Activated CD4-positive, alpha-beta T cell treated with anti-CD3 and anti-CD28 coated beads, Interleukin-2, amount 10 ng/mL, durations not matched to agents 7 days and 5 days (primary cell): ENCODE measurements around the gene APAF1. TPM values are rescaled to one million over a fixed set of nuclear protein-coding genes. Genes with fewer than 3 reads are reported as not detected.
A peak's percentile ranks its signal among the peaks of the same experiment; 100 is the strongest.

Experiments
- CTCF ChIA-PET: fragments of 350-600 bp; sonication (Branson Sonifier 250); formaldehyde crosslinking; loops from one replicate; lab custom pipeline; 2021; ENCODE audit warnings: antibody characterized with exemption; lab: Charles Lee
- POLR2A ChIA-PET: fragments of 350-600 bp; sonication (Branson Sonifier 250); formaldehyde crosslinking; loops from one replicate; lab custom pipeline; 2021; ENCODE audit warnings: antibody characterized with exemption; lab: Charles Lee
- DNase-seq: peaks from one replicate; pipeline ENCODE4 v3.0.0-alpha.2; 2020
- H3K27ac Mint-ChIP-seq: one replicate; pipeline ENCODE4 v1.8.0; 2021; ENCODE audit warnings: mild to moderate bottlenecking, moderate library complexity, mixed read lengths
- H3K27me3 Mint-ChIP-seq: one replicate; pipeline ENCODE4 v1.8.0; 2021; ENCODE audit warnings: mixed read lengths
- H3K36me3 Mint-ChIP-seq: one replicate; pipeline ENCODE4 v1.8.0; 2021; ENCODE audit warnings: low read depth, mixed read lengths
- H3K4me1 Mint-ChIP-seq: one replicate; pipeline ENCODE4 v1.8.0; 2021; ENCODE audit warnings: mixed read lengths
- H3K4me3 Mint-ChIP-seq: one replicate; pipeline ENCODE4 v1.8.0; 2021; ENCODE audit warnings: mild to moderate bottlenecking, moderate library complexity, mixed read lengths
- H3K9me3 Mint-ChIP-seq: one replicate; pipeline ENCODE4 v1.8.0; 2021; ENCODE audit warnings: mixed read lengths
- total RNA-seq, 2 experiments: library from RNA; stranded (reverse); gene quantifications; one replicate each; pipeline ENCODE4 v1.2.3, GENCODE V29; 2021

The APAF1 gene
- total RNA-seq, 2 experiments from 2014 or later = 28.3 to 31.5 TPM

- ChIA-PET POLR2A (interaction anchor here (0.6 kb wide), 1 partner anchor 27 kb away, joined by 3 read pairs; no protein-coding TSS in a partner anchor), CTCF (interaction anchor here (2.9 kb wide), 1 partner anchor 12 kb away, joined by 11 read pairs; no protein-coding TSS in a partner anchor)
- Mint-ChIP-seq H3K36me3 (peaks cover 19% of the 10 kb centered on the region), H3K4me3 (no peak overlapping the region), H3K27ac (no peak overlapping the region), H3K9me3 (no peaks in the 10 kb centered on the region), H3K27me3 (no peaks in the 10 kb centered on the region), H3K4me1 (peaks cover 14% of the 10 kb centered on the region)
- no peak for DNase-seq
These were observed 91.5 kb downstream of the APAF1 start for GRCh38 chr12:98736352-98737321.

- H3K9me3 Mint-ChIP-seq = no peaks in the 10 kb centered on the region
- ChIA-PET CTCF (interaction anchor here (2.9 kb wide), 1 partner anchor 13 kb away, joined by 11 read pairs; no protein-coding TSS in a partner anchor), POLR2A (interaction anchor here (0.6 kb wide), 1 partner anchor 27 kb away, joined by 3 read pairs; no protein-coding TSS in a partner anchor)
- H3K36me3 Mint-ChIP-seq = peaks cover 13% of the 10 kb centered on the region
- DNase-seq = no peak
- no peak overlapping the region for H3K4me3 Mint-ChIP-seq
- no peaks in the 10 kb centered on the region for H3K27me3 Mint-ChIP-seq
- peaks cover 19% of the 10 kb centered on the region for H3K4me1 Mint-ChIP-seq
- H3K27ac Mint-ChIP-seq = no peak overlapping the region
These were observed 92.2 kb downstream of the APAF1 start for GRCh38 chr12:98737322-98737712.

DNA sequence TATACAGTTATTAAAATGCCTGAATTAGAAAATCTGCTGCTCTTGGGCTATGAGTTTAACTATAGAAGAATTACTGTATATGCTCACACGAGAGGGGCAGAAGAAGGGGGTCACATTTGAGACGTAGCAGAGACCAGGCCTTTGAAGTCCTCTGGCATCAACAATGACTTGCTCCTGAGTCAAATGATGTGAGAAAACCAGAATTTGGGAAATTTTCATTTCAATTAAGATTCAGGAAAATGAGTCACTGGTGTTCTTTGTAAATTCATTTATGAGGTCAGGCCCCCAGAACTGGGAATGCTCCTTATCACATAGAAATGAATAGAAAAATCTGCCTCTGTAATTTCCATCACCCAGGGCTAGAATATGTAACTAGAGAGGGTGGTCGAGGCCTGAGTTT lies 92.9 kb downstream of the APAF1 start:
- DNase-seq = no peak
- ChIA-PET POLR2A (no interaction called here), CTCF (interaction anchor here (1.4 kb wide), 1 partner anchor 8 kb away, joined by 3 read pairs; no protein-coding TSS in a partner anchor)
- Mint-ChIP-seq H3K4me3 (no peak overlapping the region), H3K27ac (no peak overlapping the region), H3K36me3 (peaks cover 10% of the 10 kb centered on the region), H3K4me1 (peaks cover 19% of the 10 kb centered on the region), H3K9me3 (no peaks in the 10 kb centered on the region), H3K27me3 (no peaks in the 10 kb centered on the region)

- POLR2A ChIA-PET = no interaction called here
- DNase-seq = no peak
- CTCF ChIA-PET = interaction anchor here (0.6 to 1.4 kb wide), 4 partner anchors 9 to 212 kb away, joined by 3 read pairs; no protein-coding TSS in a partner anchor
- Mint-ChIP-seq H3K4me1 (peaks cover 21% of the 10 kb centered on the region), H3K27me3 (no peaks in the 10 kb centered on the region), H3K27ac (no peak overlapping the region), H3K36me3 (peaks cover 10% of the 10 kb centered on the region), H3K4me3 (no peak overlapping the region), H3K9me3 (no peaks in the 10 kb centered on the region)
These were observed 93.4 kb downstream of the APAF1 start for GRCh38 chr12:98738539-98738938.

- ChIA-PET POLR2A (interaction anchor here (0.9 to 1.0 kb wide), 2 partner anchors 10 to 16 kb away, joined by 3 to 4 read pairs; no protein-coding TSS in a partner anchor), CTCF (interaction anchor here (0.6 to 2.9 kb wide), 8 partner anchors 11 to 61 kb away, joined by 3 to 11 read pairs (median 4); no protein-coding TSS in a partner anchor)
- no peak for DNase-seq
- Mint-ChIP-seq H3K27me3 (peaks cover 3% of the 10 kb centered on the region), H3K27ac (peak overlapping the region; percentile 52), H3K9me3 (no peaks in the 10 kb centered on the region), H3K4me1 (peaks cover 27% of the 10 kb centered on the region), H3K36me3 (peaks cover 1% of the 10 kb centered on the region), H3K4me3 (no peak overlapping the region)
These were observed 95.7 kb downstream of the APAF1 start for GRCh38 chr12:98740751-98741150.

DNA sequence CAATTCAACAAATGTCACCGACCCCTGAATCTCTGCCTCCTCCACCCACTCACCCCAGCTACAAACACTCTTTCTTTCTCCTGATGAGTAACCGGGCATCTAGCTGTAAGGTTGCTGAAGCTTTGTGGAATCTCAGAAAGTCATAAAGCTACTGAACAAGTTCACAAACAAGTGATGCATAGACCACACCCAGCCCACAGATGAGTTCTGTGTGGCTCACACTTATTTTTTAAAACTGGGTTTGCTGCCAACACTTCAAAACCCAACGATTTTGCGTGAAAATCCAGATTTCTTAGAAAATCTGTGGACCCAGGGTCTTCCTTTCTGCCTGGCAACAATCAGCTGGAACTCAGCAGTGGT lies 96.1 kb downstream of the APAF1 start:
- no peaks in the 10 kb centered on the region for H3K36me3 Mint-ChIP-seq
- no peak overlapping the region for H3K4me3 Mint-ChIP-seq
- peaks cover 31% of the 10 kb centered on the region for H3K4me1 Mint-ChIP-seq
- H3K27me3 Mint-ChIP-seq = peaks cover 6% of the 10 kb centered on the region
- peak overlapping the region; percentile 52 for H3K27ac Mint-ChIP-seq
- DNase-seq = no peak
- POLR2A ChIA-PET = interaction anchor here (0.6 to 1.2 kb wide), 4 partner anchors 11 to 1430 kb away, joined by 3 to 4 read pairs (median 4); no protein-coding TSS in a partner anchor
- no peaks in the 10 kb centered on the region for H3K9me3 Mint-ChIP-seq
- CTCF ChIA-PET = interaction anchor here (0.6 to 2.9 kb wide), 7 partner anchors 11 to 33 kb away, joined by 3 to 11 read pairs (median 3); no protein-coding TSS in a partner anchor

DNA sequence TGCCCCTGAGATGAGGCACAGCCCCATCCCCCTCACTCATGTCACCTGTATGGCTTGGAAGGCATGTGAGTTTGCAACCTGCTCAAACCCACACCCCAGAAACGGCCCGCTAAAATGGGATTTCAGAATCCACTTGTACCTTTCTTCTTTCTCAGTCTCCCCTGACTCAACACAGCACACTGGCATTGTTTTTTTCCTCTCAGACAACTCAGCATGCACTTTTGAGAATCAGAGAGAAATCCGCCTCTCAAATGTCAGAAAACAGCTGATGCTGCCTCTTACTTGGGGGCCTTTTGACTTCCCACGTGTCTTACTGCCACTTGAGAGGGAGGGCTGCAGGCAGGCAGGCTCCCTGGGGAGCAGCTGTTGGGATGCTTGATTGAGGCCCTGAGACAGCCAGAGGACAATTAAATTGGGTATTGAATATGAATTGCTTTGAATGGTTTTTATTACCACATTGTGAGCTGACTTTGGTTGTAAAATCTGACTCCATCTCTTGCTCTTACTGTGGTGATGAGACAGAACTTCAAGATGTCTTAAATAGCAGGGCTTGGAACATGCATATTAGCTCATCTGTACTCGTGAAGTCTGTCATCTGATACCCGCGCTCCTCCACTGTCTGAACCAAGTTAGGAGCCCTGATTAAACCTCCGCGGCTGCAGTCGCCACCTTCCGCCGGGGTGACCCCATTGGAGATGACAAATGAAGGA lies 96.6 kb downstream of the APAF1 start:
- no peak for DNase-seq
- ChIA-PET CTCF (interaction anchor here (1.0 to 2.9 kb wide), 5 partner anchors 10 to 22 kb away, joined by 3 to 11 read pairs (median 3); no protein-coding TSS in a partner anchor), POLR2A (interaction anchor here (0.6 to 1.2 kb wide), 3 partner anchors 17 to 1429 kb away, joined by 3 to 4 read pairs (median 3); no protein-coding TSS in a partner anchor)
- H3K27ac Mint-ChIP-seq = peak overlapping the region; percentile 10
- no peak overlapping the region for H3K4me3 Mint-ChIP-seq
- H3K36me3 Mint-ChIP-seq = no peaks in the 10 kb centered on the region
- no peaks in the 10 kb centered on the region for H3K9me3 Mint-ChIP-seq
- peaks cover 12% of the 10 kb centered on the region for H3K27me3 Mint-ChIP-seq
- peaks cover 36% of the 10 kb centered on the region for H3K4me1 Mint-ChIP-seq

DNA sequence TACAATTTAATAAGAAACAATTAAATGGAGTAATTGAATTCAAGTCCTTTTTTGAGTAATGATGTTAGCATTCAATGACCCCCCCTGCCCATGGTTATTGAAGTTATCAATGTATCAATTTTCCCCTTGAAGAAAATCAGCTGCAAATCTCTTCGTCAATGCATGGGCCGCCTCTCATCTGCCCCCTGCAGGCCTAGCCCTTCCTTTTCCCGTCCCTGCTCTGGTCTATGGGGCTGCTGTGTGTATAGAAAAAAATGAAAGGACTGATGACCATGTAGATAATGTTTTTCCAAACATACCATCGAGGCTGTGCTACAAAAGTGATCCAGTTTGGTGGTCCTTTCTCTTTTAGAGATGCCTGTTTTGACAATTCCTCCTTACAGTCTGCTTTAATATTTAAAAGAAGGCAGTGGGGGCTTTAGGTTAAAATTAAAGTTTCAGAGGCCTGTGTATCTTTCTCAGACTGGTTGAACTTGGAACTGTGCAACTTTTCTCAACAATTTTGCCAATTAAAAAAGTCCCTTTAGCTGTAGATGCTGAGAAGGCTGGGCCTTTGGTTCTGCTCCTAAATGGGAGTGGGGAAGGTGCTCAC lies 98.4 kb downstream of the APAF1 start:
- H3K4me3 Mint-ChIP-seq = no peak overlapping the region
- H3K9me3 Mint-ChIP-seq = no peaks in the 10 kb centered on the region
- DNase-seq = peak; percentile 38
- ChIA-PET POLR2A (no interaction called here), CTCF (interaction anchor here (0.9 to 2.1 kb wide), 6 partner anchors 8 to 64 kb away, joined by 3 to 7 read pairs (median 4); no protein-coding TSS in a partner anchor)
- H3K4me1 Mint-ChIP-seq = peaks cover 40% of the 10 kb centered on the region
- no peak overlapping the region for H3K27ac Mint-ChIP-seq
- peaks cover 22% of the 10 kb centered on the region for H3K27me3 Mint-ChIP-seq
- no peaks in the 10 kb centered on the region for H3K36me3 Mint-ChIP-seq

GRCh38 chr12:98744680-98745079 lies 99.6 kb downstream of the APAF1 start:
- Mint-ChIP-seq H3K27ac (no peak overlapping the region), H3K4me3 (peak overlapping the region; percentile 47)

GRCh38 chr12:98745578-98746391 lies 100.7 kb downstream of the APAF1 start:
- no peaks in the 10 kb centered on the region for H3K9me3 Mint-ChIP-seq
- H3K27me3 Mint-ChIP-seq = peaks cover 22% of the 10 kb centered on the region
- DNase-seq = peak; percentile 30
- peak overlapping the region; percentile 61 for H3K4me3 Mint-ChIP-seq
- no peaks in the 10 kb centered on the region for H3K36me3 Mint-ChIP-seq
- H3K4me1 Mint-ChIP-seq = peaks cover 34% of the 10 kb centered on the region
- H3K27ac Mint-ChIP-seq = peak overlapping the region; percentile 7
- CTCF ChIA-PET = no interaction called here
- POLR2A ChIA-PET = no interaction called here

More at GRCh38 chr12:98744680-98745079, 99.6 kb downstream of the APAF1 start:
- no peak for DNase-seq
- H3K36me3 Mint-ChIP-seq = no peaks in the 10 kb centered on the region
- peaks cover 38% of the 10 kb centered on the region for H3K4me1 Mint-ChIP-seq
- H3K9me3 Mint-ChIP-seq = no peaks in the 10 kb centered on the region
- CTCF ChIA-PET = no interaction called here
- peaks cover 22% of the 10 kb centered on the region for H3K27me3 Mint-ChIP-seq
- POLR2A ChIA-PET = no interaction called here

GRCh38 chr12:98748463-98748862 lies 103.4 kb downstream of the APAF1 start:
- Mint-ChIP-seq H3K27me3 (peaks cover 22% of the 10 kb centered on the region), H3K27ac (no peak overlapping the region), H3K4me3 (no peak overlapping the region), H3K9me3 (no peaks in the 10 kb centered on the region), H3K4me1 (peaks cover 19% of the 10 kb centered on the region), H3K36me3 (no peaks in the 10 kb centered on the region)
- CTCF ChIA-PET = interaction anchor here (0.6 to 1.4 kb wide), 3 partner anchors 14 to 129 kb away, joined by 3 read pairs; no protein-coding TSS in a partner anchor
- POLR2A ChIA-PET = no interaction called here
- no peak for DNase-seq
